Esophagus mucosa (tissue), 1 donor: ENCODE measurements around the gene SPINDOC. TPM values are rescaled to one million over a fixed set of nuclear protein-coding genes. Genes with fewer than 3 reads are reported as not detected.
"Not testable (repeated sequence)": the region's sequence is repeated elsewhere in the genome, so short reads cannot be mapped to it uniquely, and the experiment has no call there.

ENCODE experiments used
- ATAC-seq: fragments of 200-7000 bp; cut with Tn5 transposase; one replicate; pipeline ENCODE4 v1.9.1; 2020
- total RNA-seq: library from RNA; stranded (reverse); gene quantifications from one replicate; pipeline ENCODE4 v1.2.4, GENCODE V29; 2023
- donor health status: DM: yes; HTN: yes; CAD: no.

The SPINDOC gene
- total RNA-seq, 1 donor from 2014 or later = 4.4 TPM

DNA sequence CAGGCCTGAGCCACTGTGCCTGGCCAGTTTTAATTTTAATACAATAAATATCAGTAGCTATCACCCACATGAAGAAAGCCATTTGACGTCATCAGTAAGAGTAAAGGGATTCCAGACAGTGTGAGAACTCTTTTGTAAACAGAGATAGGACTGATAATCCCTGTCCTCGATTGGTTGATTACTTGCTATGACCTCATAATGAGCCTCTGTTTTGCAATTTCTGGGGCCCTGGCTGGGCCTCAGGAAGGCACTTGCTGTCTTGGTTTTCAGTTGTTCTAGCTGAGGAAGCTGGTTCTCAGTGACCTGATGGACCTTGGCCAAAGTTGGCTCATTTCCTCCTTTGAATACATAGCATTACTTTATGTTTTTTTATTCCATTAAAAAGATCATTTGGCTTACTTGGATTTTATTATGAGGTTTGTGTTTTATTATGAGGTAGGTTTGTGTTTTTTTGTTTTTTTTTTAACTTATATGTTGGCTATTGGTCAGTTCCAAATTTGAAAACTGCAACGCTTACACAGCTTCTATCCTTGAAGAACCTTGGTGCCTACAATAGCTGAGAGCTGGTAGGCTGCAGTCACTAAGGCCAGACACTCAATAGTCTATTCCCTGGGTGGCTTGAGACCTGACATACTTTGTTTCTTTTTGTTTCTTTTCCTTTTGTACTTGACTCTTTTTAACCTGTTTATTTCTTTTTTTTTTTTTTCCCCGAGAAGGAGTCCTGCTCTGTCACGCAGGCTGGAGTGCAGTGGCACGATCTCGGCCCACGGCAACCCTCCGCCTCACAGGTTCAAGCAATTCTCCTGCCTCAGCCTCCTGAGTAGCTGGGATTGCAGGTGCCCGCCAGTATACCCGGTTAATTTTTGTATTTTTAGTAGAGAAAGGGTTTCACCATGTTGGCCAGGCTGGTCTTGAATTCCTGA is 45.6 kb downstream of the SPINDOC start:
- peak; percentile 73 for ATAC-seq

DNA sequence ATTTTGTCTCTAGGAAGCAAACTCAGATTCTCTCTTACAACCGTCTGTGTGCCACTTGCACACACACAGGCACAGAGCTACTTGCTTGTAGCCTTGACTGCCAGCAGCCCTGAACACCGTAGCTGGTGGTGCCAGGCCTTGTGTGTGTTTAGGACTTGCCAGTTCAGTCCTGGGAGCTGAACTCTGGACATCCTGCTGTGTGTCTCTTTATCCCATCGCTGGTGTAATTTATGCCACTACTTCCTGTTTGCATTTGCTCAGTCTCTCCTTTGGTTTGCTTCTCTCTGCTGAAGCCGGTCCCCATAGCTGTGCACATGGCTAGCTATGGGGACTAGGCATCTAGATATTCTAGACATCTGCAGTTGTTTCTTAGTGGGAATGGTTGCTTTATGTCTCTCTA is 49.7 kb downstream of the SPINDOC start:
- peak; percentile 16 for ATAC-seq

DNA sequence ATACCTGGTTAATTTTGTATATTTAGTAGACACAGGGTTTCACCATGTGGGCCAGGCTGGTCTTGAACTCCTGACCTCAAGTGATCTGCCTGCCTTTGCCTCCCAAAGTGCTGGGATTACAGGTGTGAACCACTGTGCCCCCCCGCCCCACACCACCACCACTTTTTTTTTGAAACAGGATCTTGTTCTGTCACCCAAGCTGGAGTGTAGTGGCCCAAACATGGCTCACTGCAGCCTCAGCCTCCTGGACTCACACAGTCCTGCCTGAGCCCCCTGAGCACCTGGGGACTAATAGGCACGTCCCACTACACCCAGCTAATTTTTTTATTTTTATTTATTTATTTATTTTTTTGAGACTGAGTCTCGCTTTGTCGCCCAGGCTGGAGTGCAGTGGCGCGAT is 50.4 kb downstream of the SPINDOC start:
- not testable (repeated sequence) for ATAC-seq

DNA sequence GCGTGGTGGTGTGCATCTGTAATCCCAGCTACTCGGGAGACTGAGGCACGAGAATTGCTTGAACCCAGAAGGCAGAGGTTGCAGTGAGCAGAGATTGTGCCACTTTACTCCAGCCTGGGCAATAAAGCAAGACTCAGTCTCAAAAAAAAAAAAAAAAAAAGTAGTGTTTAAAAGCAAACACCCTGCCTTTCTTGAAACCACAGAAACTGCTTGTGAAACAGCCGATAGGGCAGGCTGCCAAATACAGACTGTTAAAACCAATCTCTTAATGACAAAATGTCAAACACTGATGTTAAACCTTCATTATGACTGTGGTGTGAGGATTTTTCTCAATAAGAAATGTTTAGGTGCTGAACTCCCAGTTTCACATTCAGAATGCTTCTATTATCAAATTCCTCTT is 53.0 kb downstream of the SPINDOC start:
- ATAC-seq = no peak

DNA sequence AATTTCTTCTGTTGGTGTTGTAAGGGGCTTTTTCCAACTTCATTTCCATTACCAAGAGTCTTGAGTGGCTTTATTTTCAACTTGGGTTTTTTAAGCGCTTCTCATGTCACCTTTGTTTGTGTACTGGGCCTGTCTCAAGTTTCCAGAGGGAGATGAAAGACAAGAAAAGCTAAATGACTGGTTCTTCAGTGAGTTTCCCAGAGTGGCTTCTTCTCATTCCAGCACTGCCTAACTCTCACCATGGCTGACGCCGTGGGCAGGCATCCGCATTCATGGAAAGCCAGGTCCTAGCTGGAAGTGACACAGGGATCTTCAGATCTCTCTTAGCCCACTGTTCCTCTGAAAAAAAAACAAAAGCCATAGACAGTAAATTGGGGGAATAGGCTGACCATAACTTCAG is 54.3 kb downstream of the SPINDOC start:
- ATAC-seq = no peak

DNA sequence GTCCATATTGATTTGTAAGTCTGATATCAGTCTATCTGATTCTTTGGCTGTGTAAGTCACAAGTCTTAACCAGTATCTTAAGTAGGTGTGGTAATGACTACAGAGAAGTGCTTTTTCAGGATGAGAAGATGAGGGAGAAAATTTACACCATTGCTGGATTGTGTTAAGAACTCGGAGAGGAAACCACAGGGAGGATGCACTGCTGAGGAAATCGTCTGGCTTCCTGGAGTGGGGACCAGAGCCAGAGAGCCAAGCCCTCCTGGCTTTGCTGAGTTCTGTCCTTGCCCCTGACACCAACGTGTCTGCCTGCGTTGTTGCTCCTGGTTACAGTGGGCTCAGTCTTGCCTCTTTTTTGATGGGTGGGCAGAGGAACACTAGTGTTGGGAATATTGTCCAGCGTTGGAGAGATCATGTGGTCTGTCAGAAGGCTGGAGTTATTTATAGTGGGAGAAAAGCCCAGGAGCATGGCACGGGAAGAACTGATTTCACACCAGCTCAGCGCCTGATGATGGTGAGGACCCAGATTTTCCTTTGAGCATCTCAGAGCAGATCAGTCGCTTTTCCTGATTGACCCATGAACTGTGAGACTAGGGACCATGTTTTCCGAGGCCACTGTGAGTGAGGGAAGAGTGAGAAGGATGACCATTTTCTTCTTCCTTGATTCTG is 55.3 kb downstream of the SPINDOC start:
- ATAC-seq = no peak

DNA sequence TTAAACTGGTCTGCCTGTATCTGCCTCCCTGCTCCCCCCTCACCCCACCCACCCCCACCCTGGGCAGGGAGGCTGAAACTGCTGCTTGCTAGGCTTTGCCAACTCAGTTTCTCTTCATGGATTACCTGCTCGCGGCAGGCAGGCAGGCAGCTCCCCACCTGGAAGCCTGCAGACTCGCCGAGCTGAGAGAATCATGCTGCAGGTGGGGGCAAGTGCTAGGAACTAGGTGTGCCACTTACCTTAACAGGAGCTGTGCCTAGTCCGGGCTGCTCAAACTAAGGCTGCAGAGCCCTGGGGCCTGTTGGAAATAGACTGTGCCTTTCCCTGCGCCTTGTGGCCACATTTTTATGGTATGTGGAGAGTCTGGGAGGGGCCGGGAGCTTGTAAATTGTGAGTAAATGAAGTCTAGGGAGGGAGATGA is 55.9 kb downstream of the SPINDOC start:
- peak; percentile 84 for ATAC-seq

DNA sequence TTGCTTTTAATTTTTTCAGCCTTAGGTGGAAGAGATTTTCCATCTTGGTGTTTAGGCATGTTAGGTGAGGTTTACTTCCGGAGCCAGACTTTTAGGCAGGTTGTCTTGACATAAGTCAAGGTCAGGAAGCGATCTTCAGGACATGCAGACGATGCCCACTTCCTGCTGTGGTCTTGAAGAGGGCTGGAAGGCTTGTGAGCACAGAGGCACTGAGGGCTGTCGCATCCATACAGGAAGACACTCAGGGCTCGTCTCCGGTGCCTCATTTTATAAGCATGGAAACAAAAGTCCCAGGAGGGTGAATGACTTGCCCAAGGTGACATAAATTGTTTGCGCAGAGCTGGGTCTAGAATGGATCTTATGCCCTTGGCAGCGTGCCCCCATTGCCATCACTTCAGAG is 56.4 kb downstream of the SPINDOC start:
- no peak for ATAC-seq

DNA sequence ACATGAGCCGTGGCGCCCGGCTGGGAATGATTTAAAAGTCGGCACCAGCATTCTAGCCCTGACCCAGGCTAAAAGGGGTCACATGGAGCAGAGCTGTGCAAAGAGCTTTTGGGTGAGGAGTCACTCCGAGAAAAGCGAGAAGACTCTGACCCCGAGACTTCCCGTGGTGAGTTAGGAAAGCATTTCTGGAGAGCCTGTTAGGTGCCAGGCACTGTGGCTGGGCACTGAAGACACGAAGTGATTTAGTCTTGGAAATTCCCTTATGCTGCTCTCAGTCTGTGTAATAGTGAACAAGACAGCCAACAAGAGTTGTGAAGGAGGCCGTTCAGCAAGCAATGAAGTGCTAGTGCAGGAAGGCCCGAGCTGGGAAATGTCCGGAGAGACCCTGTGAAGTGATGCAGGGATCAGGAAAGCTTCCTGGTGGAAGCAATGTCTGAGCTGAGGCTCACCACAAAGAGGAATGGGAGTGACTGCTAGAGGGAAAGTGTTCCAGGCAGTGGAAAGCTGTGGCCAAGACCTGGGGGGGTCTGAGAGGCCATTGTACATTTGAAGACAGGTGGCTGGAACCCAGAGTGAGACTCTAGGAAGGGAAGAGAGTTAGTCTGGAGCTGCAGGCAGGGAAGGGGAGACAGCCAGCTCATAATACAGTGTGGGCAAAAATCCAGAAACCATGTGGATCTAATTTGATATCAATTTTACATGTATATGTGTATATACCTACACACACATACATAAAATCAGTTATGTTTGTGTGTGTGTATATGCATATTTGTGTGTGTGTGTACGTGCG is 57.3 kb downstream of the SPINDOC start:
- no peak for ATAC-seq

DNA sequence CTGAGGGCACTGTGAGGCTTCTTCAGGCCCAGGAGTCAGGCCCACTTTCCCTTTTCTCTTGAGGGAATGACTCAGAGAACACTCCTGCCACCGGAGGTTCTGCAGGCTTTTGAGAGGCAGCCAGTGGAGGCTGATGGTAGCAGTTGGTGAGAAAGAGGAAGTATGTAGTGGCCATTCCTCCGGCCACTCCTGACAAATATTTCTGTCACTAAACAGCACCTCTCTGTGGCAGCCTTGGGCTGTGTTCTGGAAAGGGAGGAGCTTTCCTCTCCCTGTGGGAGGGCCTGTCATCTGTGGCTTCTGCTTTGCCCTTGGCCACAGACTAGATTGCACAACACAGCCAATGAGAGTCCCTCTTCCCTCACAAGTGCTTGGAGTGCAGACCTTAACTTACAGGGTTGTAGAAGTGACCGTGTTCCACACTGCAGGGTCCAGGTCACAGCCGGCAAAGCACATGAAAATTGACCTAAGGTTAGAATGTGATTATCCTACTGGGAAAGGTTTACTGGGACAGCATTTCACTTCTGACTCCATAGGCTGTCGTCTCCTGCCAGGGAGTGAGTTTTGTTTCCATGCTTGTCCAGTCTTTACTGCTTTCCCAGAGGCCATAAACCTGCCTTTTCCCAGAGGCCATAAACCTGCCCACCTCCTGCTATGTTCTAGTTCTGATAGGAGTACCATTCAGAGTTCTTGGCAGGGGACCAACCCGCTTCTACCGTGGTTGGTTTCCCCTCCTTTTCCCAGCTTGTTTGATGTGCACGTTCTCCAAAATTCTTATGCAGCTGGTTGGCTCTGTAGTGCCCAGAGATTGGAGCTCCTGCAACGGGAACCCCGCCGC is 58.9 kb downstream of the SPINDOC start:
- peak; percentile 88 for ATAC-seq

DNA sequence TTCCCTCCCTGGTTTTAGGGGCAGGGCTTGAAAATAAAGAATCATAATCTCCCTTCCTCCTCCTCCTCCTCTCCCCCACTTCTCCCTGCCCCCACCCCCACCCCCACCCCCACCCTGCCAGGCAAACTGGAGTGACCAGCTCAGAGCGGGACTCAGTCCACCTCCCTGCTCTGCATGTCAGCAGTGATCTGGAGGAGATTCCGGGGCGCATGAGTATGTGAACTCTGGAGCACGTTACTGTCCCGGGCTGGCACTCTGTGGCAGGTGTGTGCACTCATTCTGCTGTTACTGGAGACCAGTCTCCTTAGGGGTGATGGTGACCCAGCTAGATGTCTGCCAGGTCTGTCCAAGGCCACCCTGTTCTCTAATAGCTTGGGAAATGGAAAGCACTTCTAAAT is 59.5 kb downstream of the SPINDOC start:
- peak; percentile 34 for ATAC-seq

DNA sequence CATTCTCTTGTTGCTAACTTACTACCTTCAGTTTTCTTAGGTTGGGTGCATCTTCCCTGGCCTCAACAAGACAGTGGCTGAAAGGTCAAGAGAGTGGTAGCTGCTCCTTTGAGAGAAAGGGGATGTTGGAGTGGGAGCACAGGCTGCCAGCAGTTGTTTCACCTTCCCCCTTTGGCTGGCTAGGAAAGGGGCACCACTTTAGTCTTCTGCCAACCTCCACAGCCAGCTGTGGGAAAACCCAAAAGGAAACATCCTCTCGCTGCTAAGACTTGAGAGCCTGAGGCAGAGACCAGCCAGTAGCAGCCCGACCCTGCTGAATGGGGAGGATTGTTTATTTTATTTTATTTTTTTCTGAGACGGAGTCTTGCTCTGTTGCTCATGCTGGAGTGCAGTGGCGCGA is 60.1 kb downstream of the SPINDOC start:
- no peak for ATAC-seq

DNA sequence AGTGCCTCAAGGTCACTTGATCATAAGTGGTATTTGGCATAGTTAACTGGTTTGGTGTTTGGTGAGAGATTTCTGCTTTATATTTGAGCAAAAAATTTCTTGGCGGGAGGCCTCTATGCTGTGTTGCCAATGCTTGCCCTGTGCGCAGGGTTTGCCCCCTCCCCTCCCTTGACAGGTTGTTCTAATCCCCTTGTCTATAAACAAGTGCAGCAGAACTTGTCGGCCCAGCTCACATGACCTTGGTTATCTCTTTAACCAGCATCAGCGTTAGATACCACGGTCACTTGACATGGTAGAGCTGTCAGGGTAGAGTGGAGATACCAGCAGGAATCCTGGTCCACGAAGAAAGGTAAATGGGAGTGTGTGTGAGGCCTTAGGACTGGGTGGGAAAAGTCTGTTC is 61.3 kb downstream of the SPINDOC start:
- no peak for ATAC-seq

DNA sequence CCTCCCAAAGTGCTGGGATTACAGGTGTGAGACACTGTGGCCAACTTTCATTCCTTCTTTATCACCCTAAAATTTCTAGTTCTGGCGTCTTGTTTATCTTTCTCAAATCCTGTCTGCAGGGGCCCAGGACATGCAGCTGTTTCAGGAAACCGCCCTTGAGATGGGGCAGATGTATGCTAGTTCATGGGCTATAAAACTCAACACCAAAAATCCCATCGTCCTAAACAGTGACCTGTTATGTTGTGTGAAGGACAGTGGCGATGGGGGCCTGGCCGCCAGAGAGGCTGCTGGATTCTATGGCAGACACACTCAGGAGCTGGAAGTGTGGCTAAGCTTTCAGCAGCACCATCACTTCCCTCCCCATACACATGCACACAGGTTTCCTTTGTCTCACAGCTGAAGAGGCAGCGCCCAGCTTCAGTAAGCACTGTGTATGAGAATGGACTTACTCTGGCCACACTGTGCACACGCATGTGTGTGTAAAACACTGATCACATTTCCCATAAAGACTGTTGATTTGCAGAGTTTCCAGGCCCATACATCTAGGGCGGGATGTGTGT is 62.3 kb downstream of the SPINDOC start:
- ATAC-seq = no peak

DNA sequence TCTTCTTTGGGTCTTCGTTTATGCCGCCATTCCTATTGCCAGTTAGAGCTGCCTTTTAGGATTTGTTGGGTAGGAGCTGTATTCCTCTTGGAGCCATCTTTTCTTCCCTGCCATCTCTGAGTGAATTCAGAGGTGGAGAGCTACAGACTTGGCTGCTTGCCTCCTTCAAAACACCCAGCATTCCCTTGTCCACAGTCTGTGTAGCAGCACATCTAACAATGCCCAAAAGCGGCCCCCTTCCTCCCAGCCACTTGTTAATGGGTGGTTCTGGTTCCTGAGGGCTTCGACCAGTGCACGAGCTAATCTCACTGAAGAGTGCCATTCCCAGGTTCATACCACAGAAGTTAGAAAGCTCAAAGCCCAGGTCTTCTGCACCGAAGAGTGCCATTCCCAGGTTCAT is 63.4 kb downstream of the SPINDOC start:
- no peak for ATAC-seq

Other genes starting within 250 kb of the SPINDOC start
- gene PLAAT3, start 199.0 kb upstream of the SPINDOC start, total RNA-seq = 3.2 TPM
- 51.9 TPM for gene ATL3, start 142.1 kb upstream of the SPINDOC start, total RNA-seq
- gene RTN3, start 132.0 kb upstream of the SPINDOC start, total RNA-seq = 49.3 TPM
- 2.9 TPM for gene ZFTA, start 44.7 kb upstream of the SPINDOC start, total RNA-seq
- 70.6 TPM for gene MARK2, start 25.7 kb downstream of the SPINDOC start, total RNA-seq
- 0.16 TPM for gene RCOR2, start 103.7 kb downstream of the SPINDOC start, total RNA-seq
- 10.8 TPM for gene NAA40, start 125.5 kb downstream of the SPINDOC start, total RNA-seq
- 461 TPM for gene COX8A, start 161.2 kb downstream of the SPINDOC start, total RNA-seq
- 78.9 TPM for gene OTUB1, start 173.0 kb downstream of the SPINDOC start, total RNA-seq
- gene FLRT1, start 222.5 kb downstream of the SPINDOC start, total RNA-seq = not detected